ENCODE data around the gene RNF157. TPM values are rescaled to one million over a fixed set of nuclear protein-coding genes. Genes with fewer than 3 reads are reported as not detected.
"Not testable (repeated sequence)": the region's sequence is repeated elsewhere in the genome, so short reads cannot be mapped to it uniquely, and the experiment has no call there.

RNF157 gene
- total RNA-seq, 4 donors from 2014 or later: 0.85 to 3.4 (median 1.3) TPM

DNA sequence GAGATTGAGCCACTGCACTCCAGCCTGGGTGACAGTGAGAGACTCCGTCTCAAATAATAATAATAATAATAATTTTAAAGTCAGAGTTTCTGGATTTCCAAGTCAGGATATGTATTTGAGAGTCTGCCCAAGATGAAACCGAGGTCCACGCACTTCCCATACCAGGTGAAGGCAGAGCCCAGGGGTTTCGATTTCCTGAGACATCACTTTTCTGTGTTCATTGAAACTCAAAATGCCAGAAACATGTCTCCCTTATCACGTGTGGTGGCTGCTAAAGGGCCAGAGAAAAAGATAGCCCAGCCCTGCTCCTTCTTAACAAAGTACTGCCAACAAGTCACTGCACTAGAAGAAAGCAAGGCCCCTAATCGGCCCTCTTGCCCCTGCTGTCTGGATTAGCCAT is 9.8 kb upstream of the RNF157 start:
- peaks cover 18% of the 10 kb centered on the region for H3K4me1 ChIP-seq
- no peaks in the 10 kb centered on the region for H3K36me3 ChIP-seq
- TF ChIP-seq EP300 (IDR thresholded peaks at IDR 0.05): no peak
- TF ChIP-seq, protein P1, sequence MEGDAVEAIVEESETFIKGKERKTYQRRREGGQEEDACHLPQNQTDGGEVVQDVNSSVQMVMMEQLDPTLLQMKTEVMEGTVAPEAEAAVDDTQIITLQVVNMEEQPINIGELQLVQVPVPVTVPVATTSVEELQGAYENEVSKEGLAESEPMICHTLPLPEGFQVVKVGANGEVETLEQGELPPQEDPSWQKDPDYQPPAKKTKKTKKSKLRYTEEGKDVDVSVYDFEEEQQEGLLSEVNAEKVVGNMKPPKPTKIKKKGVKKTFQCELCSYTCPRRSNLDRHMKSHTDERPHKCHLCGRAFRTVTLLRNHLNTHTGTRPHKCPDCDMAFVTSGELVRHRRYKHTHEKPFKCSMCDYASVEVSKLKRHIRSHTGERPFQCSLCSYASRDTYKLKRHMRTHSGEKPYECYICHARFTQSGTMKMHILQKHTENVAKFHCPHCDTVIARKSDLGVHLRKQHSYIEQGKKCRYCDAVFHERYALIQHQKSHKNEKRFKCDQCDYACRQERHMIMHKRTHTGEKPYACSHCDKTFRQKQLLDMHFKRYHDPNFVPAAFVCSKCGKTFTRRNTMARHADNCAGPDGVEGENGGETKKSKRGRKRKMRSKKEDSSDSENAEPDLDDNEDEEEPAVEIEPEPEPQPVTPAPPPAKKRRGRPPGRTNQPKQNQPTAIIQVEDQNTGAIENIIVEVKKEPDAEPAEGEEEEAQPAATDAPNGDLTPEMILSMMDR (IDR thresholded peaks at IDR 0.05): no peak
- TF ChIP-seq POLR2A (IDR thresholded peaks at IDR 0.05): no peak
- TF ChIP-seq POLR2AphosphoS5 (IDR thresholded peaks at IDR 0.05): no peak
- peak in 1 of 2 donors; percentile 11 for DNase-seq (ENCODE audit: low spot score in 2 of 2)
- no peaks in the 10 kb centered on the region for H3K9me3 ChIP-seq
- 90% methylated on average over 6 of the region's 6 CpGs for WGBS
- no peak overlapping the region for H3K4me3 ChIP-seq
- H3K27ac ChIP-seq: no peak overlapping the region
- H3K27me3 ChIP-seq: no peaks in the 10 kb centered on the region

- 61% methylated on average over 11 of the region's 11 CpGs for whole genome bisulfite sequencing
- peak in 1 of 2 donors; percentile 24 for DNase-seq (ENCODE audit: low spot score in 2 of 2)
- no peaks in the 10 kb centered on the region for H3K9me3 ChIP-seq
- no peak overlapping the region for H3K27ac ChIP-seq
- no peak overlapping the region for H3K4me3 ChIP-seq
- H3K27me3 ChIP-seq: peaks cover 6% of the 10 kb centered on the region
- TF ChIP-seq POLR2AphosphoS5 (IDR thresholded peaks at IDR 0.05) (no peak), POLR2A (IDR thresholded peaks at IDR 0.05) (no peak), EP300 (IDR thresholded peaks at IDR 0.05) (no peak)
- TF ChIP-seq, protein P1 (IDR thresholded peaks at IDR 0.05): no peak
- H3K36me3 ChIP-seq: no peaks in the 10 kb centered on the region
- H3K4me1 ChIP-seq: peaks cover 20% of the 10 kb centered on the region
Observed at GRCh38 chr17:76248013-76248782, 7.9 kb upstream of the RNF157 start.

GRCh38 chr17:76247304-76247703 is 7.0 kb upstream of the RNF157 start:
- Histone ChIP-seq H3K36me3 (no peaks in the 10 kb centered on the region), H3K27me3 (peaks cover 8% of the 10 kb centered on the region), H3K27ac (no peak overlapping the region), H3K4me1 (peaks cover 12% of the 10 kb centered on the region), H3K4me3 (no peak overlapping the region), H3K9me3 (no peaks in the 10 kb centered on the region)
- WGBS: 93% methylated on average over 8 of the region's 8 CpGs
- DNase-seq (ENCODE audit: low spot score in 2 of 2): no peak
- TF ChIP-seq POLR2A (IDR thresholded peaks at IDR 0.05): no peak
- no peak for TF ChIP-seq EP300 (IDR thresholded peaks at IDR 0.05)
- no peak for TF ChIP-seq POLR2AphosphoS5 (IDR thresholded peaks at IDR 0.05)
- TF ChIP-seq, protein P1 (IDR thresholded peaks at IDR 0.05): no peak

DNA sequence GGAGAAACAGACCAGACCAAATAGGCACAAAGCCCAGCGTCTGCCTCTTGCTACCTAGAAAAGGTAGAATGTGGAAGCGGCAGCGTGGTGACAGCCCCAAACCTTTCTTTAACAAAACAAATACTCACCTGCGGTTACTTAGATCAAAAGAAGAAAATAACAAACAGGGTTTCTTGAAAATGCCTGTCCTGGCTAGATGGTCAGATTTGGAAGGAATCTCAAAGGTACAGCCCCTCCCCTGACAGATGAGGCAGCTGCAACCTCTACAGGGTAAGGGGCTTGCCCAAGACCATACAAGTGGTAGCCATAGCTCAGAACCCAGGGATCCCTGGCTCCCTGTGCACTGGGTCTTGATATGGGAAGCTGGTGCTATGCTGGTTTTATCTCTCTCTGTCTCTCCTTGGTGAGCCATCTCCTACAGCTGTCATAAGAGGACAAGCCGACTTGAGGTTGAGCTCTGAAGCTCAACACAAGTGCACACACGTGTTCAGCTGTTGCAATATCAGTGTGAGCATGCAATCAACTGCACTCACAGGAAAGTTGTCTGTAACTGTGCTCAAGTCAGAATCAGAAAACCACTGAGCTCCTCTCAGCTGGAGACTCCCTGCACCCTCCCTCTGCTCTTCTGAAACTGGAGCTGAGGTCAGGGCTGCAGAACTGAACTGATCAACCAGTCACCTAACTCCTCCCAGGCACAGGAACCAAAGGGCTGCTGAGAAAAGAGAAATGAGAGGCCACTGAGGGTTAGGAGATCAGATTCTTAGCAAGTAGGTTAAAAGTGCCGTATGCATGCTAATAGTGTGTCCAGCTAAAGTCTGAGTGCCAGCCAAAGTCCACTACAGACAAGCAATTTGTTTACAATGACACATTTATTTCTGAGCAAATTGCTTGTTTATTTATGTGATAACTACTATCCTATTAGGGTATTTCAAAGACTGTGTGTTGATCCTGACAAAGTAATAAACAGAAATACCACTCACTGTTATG is 6.1 kb upstream of the RNF157 start:
- WGBS: 84% methylated on average over 7 of the region's 7 CpGs
- TF ChIP-seq POLR2A (IDR thresholded peaks at IDR 0.05): no peak
- DNase-seq (ENCODE audit: low spot score in 2 of 2): peak in 1 of 2 donors; percentile 51
- H3K4me3 ChIP-seq: no peak overlapping the region
- no peak overlapping the region for H3K27ac ChIP-seq
- peaks cover 6% of the 10 kb centered on the region for H3K4me1 ChIP-seq
- H3K36me3 ChIP-seq: no peaks in the 10 kb centered on the region
- peaks cover 11% of the 10 kb centered on the region for H3K27me3 ChIP-seq
- no peaks in the 10 kb centered on the region for H3K9me3 ChIP-seq

DNA sequence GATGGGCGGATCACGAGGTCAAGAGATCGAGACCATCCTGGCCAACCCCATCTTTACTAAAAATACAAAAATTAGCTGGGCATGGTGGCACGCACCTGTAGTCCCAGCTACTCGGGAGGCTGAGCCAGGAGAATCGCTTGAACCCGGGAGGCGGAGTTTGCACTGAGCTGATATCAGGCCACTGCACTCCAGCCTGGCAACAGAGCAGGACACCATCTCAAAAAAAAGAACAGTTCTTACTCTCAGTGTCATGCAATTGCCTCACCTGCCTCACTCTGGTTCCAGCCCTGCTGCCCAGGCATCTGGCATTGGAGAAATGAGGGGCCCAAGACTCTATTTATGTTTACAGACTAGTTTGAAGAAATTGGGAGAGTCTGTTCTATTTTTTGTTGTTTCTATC is 4.4 kb upstream of the RNF157 start:
- not testable (repeated sequence) for H3K27ac ChIP-seq, H3K9me3 ChIP-seq, H3K36me3 ChIP-seq, H3K4me3 ChIP-seq
- WGBS: 94% methylated on average over 8 of the region's 8 CpGs
- DNase-seq (ENCODE audit: low spot score in 2 of 2): peak in 1 of 2 donors; percentile 44
- H3K27me3 ChIP-seq: peaks cover 11% of the 10 kb centered on the region
- peaks cover 17% of the 10 kb centered on the region for H3K4me1 ChIP-seq
